NT2/D1 (cell line): ENCODE data around the gene KRT32.

ENCODE experiments used
- YY1 ChIP-seq: IDR thresholded peaks from 2 replicates; pipeline ENCODE4 v1.6.1; 2011; ENCODE audit not compliant: insufficient read length, insufficient read depth
- ZNF274 ChIP-seq: IDR thresholded peaks from 2 replicates; pipeline ENCODE4 v1.6.1; 2011; ENCODE audit warnings: mild to moderate bottlenecking, low read depth, low read length

- TF ChIP-seq YY1 = no peak
- no peak for TF ChIP-seq ZNF274
These were observed 25.2 kb upstream of the KRT32 start for GRCh38 chr17:41492351-41492750.
